Gastroesophageal sphincter (tissue), 4 donors: ENCODE data around the gene CLDN1. TPM values are rescaled to one million over a fixed set of nuclear protein-coding genes. Genes with fewer than 3 reads are reported as not detected.

ENCODE experiments used
- ATAC-seq: fragments of 150-250 bp; one replicate; pipeline ENCODE4 v1.9.1; 2016; ENCODE audit warnings: mild to moderate bottlenecking, moderate library complexity
- H3K27ac ChIP-seq, 4 donors: fragments of 200-600 bp; sonication (generic) in 3 of 4; 1 replicate in 3 of 4; 2 replicates in 1 of 4; pipeline ENCODE4 v1.5.1; 2016 to 2019
- H3K27me3 ChIP-seq: fragments of 200-600 bp; sonication (generic); one replicate; pipeline ENCODE4 v1.5.1; 2019
- H3K36me3 ChIP-seq, 2 donors: fragments of 200-600 bp; sonication (generic); one replicate each; pipeline ENCODE4 v1.5.1; 2019; ENCODE audit warnings: control low read depth in 1 of 2
- H3K4me1 ChIP-seq, 3 donors: fragments of 200-600 bp; sonication (generic); 1 replicate in 2 of 3; 2 replicates in 1 of 3; pipeline ENCODE4 v1.5.1; 2016 to 2019; ENCODE audit warnings: control low read depth in 2 of 3
- H3K4me3 ChIP-seq, 2 donors: fragments of 200-600 bp; sonication (generic); one replicate each; pipeline ENCODE4 v1.5.1; 2019; ENCODE audit warnings: mild to moderate bottlenecking in 1 of 2, moderate library complexity in 1 of 2
- H3K9me3 ChIP-seq, 3 donors: fragments of 200-600 bp; sonication (generic); one replicate each; pipeline ENCODE4 v1.5.1; 2017 to 2019; ENCODE audit warnings: control low read depth in 2 of 3
- EP300 ChIP-seq: sonication (generic); formaldehyde crosslinking; IDR thresholded peaks from one replicate; pipeline ENCODE4 v1.6.1; 2017; ENCODE audit warnings: antibody characterized with exemption, mild to moderate bottlenecking
- POLR2A ChIP-seq, 2 donors: fragments of 450-650 bp; IDR thresholded peaks; one replicate each; pipeline ENCODE4 v1.6.1; 2017; ENCODE audit warnings: antibody characterized with exemption in 2 of 2, mild to moderate bottlenecking in 2 of 2, moderate library complexity in 1 of 2
- POLR2AphosphoS5 ChIP-seq: sonication (generic); formaldehyde crosslinking; IDR thresholded peaks from one replicate; pipeline ENCODE4 v1.6.1; 2017; ENCODE audit warnings: antibody characterized with exemption
- WGBS, 2 donors: methylation state at CpG; one replicate each; pipeline ENCODE4 v1.1.5; 2018; ENCODE audit warnings: low coverage in 1 of 2; 5-methylcytosine and 5-hydroxymethylcytosine counted together
- total RNA-seq, 4 donors: library from RNA; depleted of rRNA; stranded (reverse); fragments of >200 nt; gene quantifications; one replicate each; pipeline ENCODE4 v1.1.0, GENCODE V29; 2016
- TF ChIP-seq, protein P1 (sequence below), 4 experiments: fragments of 200-600 bp in 2 of 4; fragments of 450-650 bp in 2 of 4; sonication (generic) in 1 of 4; IDR thresholded peaks; one replicate each; pipeline ENCODE4 v1.5.1; 2017 to 2019; ENCODE audit warnings: antibody characterized with exemption in 4 of 4, mild to moderate bottlenecking in 2 of 4, moderate library complexity in 2 of 4

The CLDN1 gene
- total RNA-seq, 4 donors from 2014 or later = 0.50 to 5.3 (median 1.8) TPM

DNA sequence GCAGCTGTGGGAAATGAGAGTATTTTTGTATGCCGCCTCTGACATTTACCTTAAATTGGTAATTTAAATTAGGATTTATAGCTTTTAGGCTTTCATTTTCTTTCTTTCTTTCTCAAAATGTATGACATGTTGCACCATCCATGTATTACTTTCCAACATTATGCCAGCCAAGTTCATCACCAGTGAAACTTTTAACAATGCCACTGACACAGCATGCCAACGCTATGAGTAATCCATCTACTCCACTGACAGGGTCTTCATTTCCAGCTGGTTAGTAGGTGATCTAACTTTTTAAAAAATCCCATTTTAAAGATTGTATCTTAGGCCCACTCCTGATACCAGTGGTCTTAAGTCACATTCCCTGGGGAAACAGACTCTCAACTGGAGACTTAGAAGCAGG, 43.9 kb upstream of the CLDN1 start:
- Histone ChIP-seq H3K4me1 (no peaks in the 10 kb centered on the region), H3K27me3 (no peaks in the 10 kb centered on the region), H3K27ac (no peak overlapping the region), H3K4me3 (no peak overlapping the region), H3K9me3 (no peaks in the 10 kb centered on the region), H3K36me3 (no peaks in the 10 kb centered on the region)
- no peak for TF ChIP-seq POLR2A (IDR thresholded peaks at IDR 0.05)
- no peak for TF ChIP-seq POLR2AphosphoS5
- TF ChIP-seq EP300 = no peak
- TF ChIP-seq, protein P1, sequence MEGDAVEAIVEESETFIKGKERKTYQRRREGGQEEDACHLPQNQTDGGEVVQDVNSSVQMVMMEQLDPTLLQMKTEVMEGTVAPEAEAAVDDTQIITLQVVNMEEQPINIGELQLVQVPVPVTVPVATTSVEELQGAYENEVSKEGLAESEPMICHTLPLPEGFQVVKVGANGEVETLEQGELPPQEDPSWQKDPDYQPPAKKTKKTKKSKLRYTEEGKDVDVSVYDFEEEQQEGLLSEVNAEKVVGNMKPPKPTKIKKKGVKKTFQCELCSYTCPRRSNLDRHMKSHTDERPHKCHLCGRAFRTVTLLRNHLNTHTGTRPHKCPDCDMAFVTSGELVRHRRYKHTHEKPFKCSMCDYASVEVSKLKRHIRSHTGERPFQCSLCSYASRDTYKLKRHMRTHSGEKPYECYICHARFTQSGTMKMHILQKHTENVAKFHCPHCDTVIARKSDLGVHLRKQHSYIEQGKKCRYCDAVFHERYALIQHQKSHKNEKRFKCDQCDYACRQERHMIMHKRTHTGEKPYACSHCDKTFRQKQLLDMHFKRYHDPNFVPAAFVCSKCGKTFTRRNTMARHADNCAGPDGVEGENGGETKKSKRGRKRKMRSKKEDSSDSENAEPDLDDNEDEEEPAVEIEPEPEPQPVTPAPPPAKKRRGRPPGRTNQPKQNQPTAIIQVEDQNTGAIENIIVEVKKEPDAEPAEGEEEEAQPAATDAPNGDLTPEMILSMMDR (IDR thresholded peaks at IDR 0.05) = no peak
- no peak for ATAC-seq
- 44 to 56% methylated on average over 2 of the region's 2 CpGs for WGBS, 2 donors

GRCh38 chr3:190362258-190362657, 40.0 kb upstream of the CLDN1 start:
- ATAC-seq = no peak
- Histone ChIP-seq H3K9me3 (no peaks in the 10 kb centered on the region), H3K4me1 (no peaks in the 10 kb centered on the region), H3K27ac (no peak overlapping the region), H3K4me3 (no peak overlapping the region), H3K27me3 (no peaks in the 10 kb centered on the region), H3K36me3 (no peaks in the 10 kb centered on the region)
- 64 to 84% methylated on average over 2 to 9 of the region's 9 CpGs for WGBS, 2 donors
- TF ChIP-seq, protein P1 (IDR thresholded peaks at IDR 0.05) = no peak
- TF ChIP-seq POLR2A (IDR thresholded peaks at IDR 0.05) (no peak), EP300 (no peak), POLR2AphosphoS5 (no peak)

DNA sequence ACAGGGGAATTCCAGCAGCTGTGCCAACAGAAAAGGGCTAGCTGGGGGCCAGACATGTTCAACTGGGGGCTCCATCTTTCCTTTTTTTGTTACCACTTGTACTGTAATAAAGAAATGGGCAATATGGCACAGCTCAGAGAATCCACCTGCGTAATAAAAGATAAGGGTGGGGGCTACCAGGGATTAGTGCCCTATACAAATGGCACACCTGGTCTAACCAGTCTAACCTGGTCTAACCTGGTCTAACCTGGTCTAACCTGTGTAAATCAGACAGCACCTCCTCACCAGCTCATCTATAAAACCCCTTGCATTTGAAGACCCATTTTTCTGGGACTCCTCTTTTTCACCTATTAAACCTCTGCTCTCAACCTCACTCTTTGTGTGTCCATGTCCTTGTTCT, 39.5 kb upstream of the CLDN1 start:
- TF ChIP-seq POLR2AphosphoS5 (no peak), POLR2A (IDR thresholded peaks at IDR 0.05) (no peak), EP300 (no peak)
- TF ChIP-seq, protein P1 (IDR thresholded peaks at IDR 0.05) = no peak
- Histone ChIP-seq H3K9me3 (no peaks in the 10 kb centered on the region), H3K27me3 (no peaks in the 10 kb centered on the region), H3K4me1 (no peaks in the 10 kb centered on the region), H3K36me3 (no peaks in the 10 kb centered on the region), H3K27ac (no peak overlapping the region), H3K4me3 (no peak overlapping the region)
- ATAC-seq = no peak
- WGBS, 2 donors = 64 to 100% methylated on average over 1 of the region's 1 CpG

DNA sequence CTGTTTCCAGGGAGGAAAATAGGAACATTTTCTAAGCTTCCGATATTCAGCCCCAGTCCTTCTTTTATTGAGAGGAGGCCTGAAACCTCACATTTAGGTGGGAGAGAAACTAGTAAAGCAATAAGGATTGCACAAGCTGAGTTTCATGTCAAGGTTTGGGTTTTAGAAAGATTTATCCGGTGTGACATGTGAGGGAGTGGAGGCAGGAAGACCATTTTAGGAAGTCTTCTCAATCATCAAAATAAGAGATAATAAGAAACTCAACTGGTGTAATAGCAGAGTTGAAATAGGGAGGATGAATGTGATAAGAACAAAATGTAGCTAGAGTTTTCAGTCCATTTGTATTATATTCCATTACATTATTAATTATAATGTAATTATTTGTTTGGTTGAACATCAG, 38.0 kb upstream of the CLDN1 start:
- Histone ChIP-seq H3K27ac (no peak overlapping the region), H3K4me1 (no peaks in the 10 kb centered on the region), H3K27me3 (no peaks in the 10 kb centered on the region), H3K4me3 (no peak overlapping the region), H3K36me3 (no peaks in the 10 kb centered on the region), H3K9me3 (no peaks in the 10 kb centered on the region)
- 73 to 76% methylated on average over 2 of the region's 2 CpGs for WGBS, 2 donors
- TF ChIP-seq POLR2A (IDR thresholded peaks at IDR 0.05) (no peak), POLR2AphosphoS5 (no peak), EP300 (no peak)
- TF ChIP-seq, protein P1 (IDR thresholded peaks at IDR 0.05) = no peak
- ATAC-seq = no peak

DNA sequence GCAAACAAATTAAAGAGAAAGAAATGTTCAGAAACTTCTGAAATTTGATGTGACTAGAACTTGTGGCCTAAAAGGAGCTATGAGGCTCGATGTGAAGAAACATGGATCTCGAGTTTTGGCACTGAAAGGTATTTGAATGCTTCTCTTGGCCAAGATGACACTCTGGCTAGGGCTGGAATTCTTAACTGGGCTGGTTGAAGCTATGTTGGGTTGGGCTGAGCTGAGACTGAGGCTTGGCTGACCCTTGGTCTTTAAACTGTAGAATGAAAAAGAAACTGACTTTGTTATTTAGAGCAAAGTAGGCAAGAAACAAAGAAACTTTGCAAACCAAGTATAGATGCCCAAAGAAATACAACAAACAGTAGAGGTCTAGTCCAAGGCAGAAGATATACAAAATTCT, 37.6 kb upstream of the CLDN1 start:
- no peaks in the 10 kb centered on the region for H3K36me3 ChIP-seq
- H3K9me3 ChIP-seq = no peaks in the 10 kb centered on the region
- TF ChIP-seq, protein P1 (IDR thresholded peaks at IDR 0.05) = no peak
- TF ChIP-seq POLR2AphosphoS5 (no peak), POLR2A (IDR thresholded peaks at IDR 0.05) (no peak), EP300 (no peak)
- no peak overlapping the region for H3K4me3 ChIP-seq
- no peaks in the 10 kb centered on the region for H3K4me1 ChIP-seq
- 50 to 61% methylated on average over 2 of the region's 2 CpGs for WGBS, 2 donors
- ATAC-seq = no peak
- no peaks in the 10 kb centered on the region for H3K27me3 ChIP-seq
- no peak overlapping the region for H3K27ac ChIP-seq
